T-cell (primary cell): ENCODE data around the gene MAP3K6. TPM values are rescaled to one million over a fixed set of nuclear protein-coding genes. Genes with fewer than 3 reads are reported as not detected.

Source experiments
- ATAC-seq, 4 experiments: fragments of 200-7000 bp in 3 of 4; fragments of 150-1000 bp in 1 of 4; cut with Tn5 transposase; replicated peaks in 1 of 4; 1 replicate in 3 of 4; 2 replicates in 1 of 4; pipeline ENCODE4 v1.10.0; 2021; ENCODE audit warnings: moderate library complexity in 3 of 4, mild to moderate bottlenecking in 2 of 4, moderate number of reproducible peaks in 1 of 4
- CTCF ChIA-PET, 2 donors: fragments of 300-600 bp; sonication (Branson Sonifier 250); formaldehyde crosslinking; loops; one replicate each; lab custom pipeline; 2022; ENCODE audit warnings: antibody characterized with exemption in 2 of 2; lab: Charles Lee
- POLR2A ChIA-PET, 2 donors: fragments of 300-600 bp; sonication (Branson Sonifier 250); formaldehyde crosslinking; loops; one replicate each; lab custom pipeline; 2022; ENCODE audit warnings: antibody characterized with exemption in 2 of 2; lab: Charles Lee
- DNase-seq, 35 experiments: peaks; one replicate each; pipeline versions ENCODE4 v3.0.0 to v3.0.0-alpha.2; 2013 to 2023
- H3K27ac ChIP-seq: one replicate; pipeline ENCODE4 v1.5.1; 2013; ENCODE audit warnings: low read length
- H3K27me3 ChIP-seq, 2 experiments: replicated peaks in 1 of 2; 1 replicate in 1 of 2; 2 replicates in 1 of 2; pipeline versions ENCODE4 v1.6.1 to v1.7.0; 2013; ENCODE audit warnings: low read length in 1 of 2, mixed read lengths in 1 of 2; ENCODE audit not compliant: control insufficient read depth in 2 of 2, insufficient read depth in 2 of 2; ENCODE audit errors: extremely low read depth in 1 of 2
- H3K36me3 ChIP-seq, 2 donors: 1 replicate in 1 of 2; 2 replicates in 1 of 2; pipeline versions ENCODE4 v1.6.1 to v1.7.0; 2013; ENCODE audit warnings: low read length in 1 of 2; ENCODE audit not compliant: control insufficient read depth in 2 of 2, insufficient read depth in 1 of 2; ENCODE audit errors: extremely low read depth in 1 of 2
- H3K4me1 ChIP-seq, 2 experiments: 1 replicate in 1 of 2; 2 replicates in 1 of 2; pipeline versions ENCODE4 v1.6.1 to v1.7.0; 2013; ENCODE audit warnings: low read length in 2 of 2, mixed read lengths in 1 of 2; ENCODE audit not compliant: insufficient read depth in 2 of 2, control insufficient read depth in 1 of 2; ENCODE audit errors: extremely low read depth in 1 of 2
- H3K4me3 ChIP-seq, 2 donors: 1 replicate in 1 of 2; 2 replicates in 1 of 2; pipeline versions ENCODE4 v1.5.1 to v1.7.0; 2013; ENCODE audit warnings: mild to moderate bottlenecking in 2 of 2, low read length in 1 of 2, moderate library complexity in 1 of 2; ENCODE audit not compliant: control insufficient read depth in 1 of 2; ENCODE audit errors: extremely low read depth in 1 of 2
- H3K9me3 ChIP-seq: 2 replicates; pipeline ENCODE4 v1.7.0; 2013
- H3K27ac Mint-ChIP-seq, 2 donors: one replicate each; pipeline ENCODE4 v1.8.0; 2020 to 2021; ENCODE audit warnings: mild to moderate bottlenecking in 2 of 2, mixed read lengths in 2 of 2
- H3K27me3 Mint-ChIP-seq, 2 donors: one replicate each; pipeline ENCODE4 v1.8.0; 2021 to 2022; ENCODE audit warnings: mixed read lengths in 2 of 2
- H3K36me3 Mint-ChIP-seq: one replicate; pipeline ENCODE4 v1.8.0; 2021; ENCODE audit warnings: mixed read lengths
- H3K4me1 Mint-ChIP-seq, 3 donors: one replicate each; pipeline ENCODE4 v1.8.0; 2020 to 2022; ENCODE audit warnings: mixed read lengths in 3 of 3, mild to moderate bottlenecking in 1 of 3
- H3K4me3 Mint-ChIP-seq, 3 donors: one replicate each; pipeline ENCODE4 v1.8.0; 2020 to 2022; ENCODE audit warnings: mild to moderate bottlenecking in 3 of 3, mixed read lengths in 3 of 3, moderate library complexity in 3 of 3
- H3K9me3 Mint-ChIP-seq, 3 donors: one replicate each; pipeline ENCODE4 v1.8.0; 2020 to 2022; ENCODE audit warnings: mixed read lengths in 3 of 3
- WGBS: methylation state at CpG from one replicate; pipeline ENCODE4 v1.1.5; 2013; ENCODE audit warnings: missing lambda C conversion rate; ENCODE audit not compliant: insufficient coverage; 5-methylcytosine and 5-hydroxymethylcytosine counted together
- total RNA-seq, 35 experiments: library from RNA in 6 of 35; stranded (reverse) in 6 of 35; fragments of 120-200 nt in 1 of 35; gene quantifications; one replicate each; pipeline versions ENCODE4 v1.2.1 to v1.2.4 and lab custom pipeline; 2013 to 2026

MAP3K6 gene
- total RNA-seq, 5 donors from 2014 or later (not counting 1 experiment from before 2014, with no cell fraction given): 7.0 to 31.1 (median 12.8) TPM

DNA sequence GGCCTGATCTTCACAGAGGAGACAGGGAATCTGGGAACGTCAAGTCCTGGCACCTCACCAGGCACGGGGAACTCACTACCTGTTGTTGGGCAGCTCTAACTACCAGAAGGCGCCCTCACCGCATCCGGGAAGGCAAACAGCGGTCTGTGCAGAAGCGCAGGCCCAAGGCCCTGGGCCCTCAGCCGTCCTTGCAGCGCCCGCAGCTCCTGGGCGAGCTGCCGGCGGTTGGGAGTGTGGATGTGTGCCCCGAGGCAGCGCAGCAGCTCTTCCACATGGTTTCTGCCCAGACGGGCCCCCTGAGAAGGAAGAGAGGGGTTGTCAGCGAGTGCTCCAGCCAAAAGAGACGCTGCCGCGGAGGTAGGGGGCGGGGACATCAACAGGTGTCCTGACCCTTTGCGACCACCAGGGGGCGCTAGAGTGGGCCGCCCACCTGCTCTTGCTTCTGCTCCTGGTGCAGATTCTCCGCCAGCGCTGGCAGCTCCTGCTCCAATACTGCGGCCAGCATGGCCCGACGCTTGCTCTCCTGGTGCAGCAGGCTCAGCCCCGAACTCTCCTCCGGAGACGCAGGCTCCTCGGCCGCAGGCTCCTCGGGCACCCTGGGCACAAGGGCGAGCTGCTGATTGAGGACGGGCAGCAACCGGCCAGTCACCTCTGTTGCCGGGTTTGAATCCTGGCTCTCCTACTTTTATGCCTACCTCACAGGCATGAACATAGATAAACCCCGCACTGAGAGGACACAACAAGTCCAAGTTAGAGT is 9.3 kb downstream of the MAP3K6 start:
- CTCF ChIA-PET: interaction anchor here (0.5 to 1.9 kb wide), 12 partner anchors 9 to 317 kb away, joined by 3 to 9 read pairs (median 3); partner anchors contain the start of gene MAP3K6 (in 1 of the 2)
- H3K4me3 Mint-ChIP-seq: peak overlapping the region; percentile 75 to 80 (median 75)
- peaks cover 5 to 8% of the 10 kb centered on the region in 2 donors for H3K36me3 ChIP-seq
- ATAC-seq (peak; percentile 79 to 83 (median 81)), DNase-seq (peak; percentile 58 to 90 (median 80))
- no peaks in the 10 kb centered on the region for H3K9me3 ChIP-seq
- peak overlapping the region; percentile 62 for H3K27ac ChIP-seq
- POLR2A ChIA-PET: interaction anchor here (0.6 to 0.7 kb wide), 2 partner anchors 127 to 1286 kb away, joined by 3 to 8 read pairs; no protein-coding TSS in a partner anchor
- 6% methylated on average over 34 of the region's 40 CpGs for WGBS
- peak overlapping the region; percentile 85 to 86 for H3K27ac Mint-ChIP-seq
- peaks cover 8 to 60% of the 10 kb centered on the region in 2 experiments for H3K4me1 ChIP-seq
- no peaks in the 10 kb centered on the region for H3K9me3 Mint-ChIP-seq
- H3K27me3 ChIP-seq: no peaks in the 10 kb centered on the region
- H3K4me3 ChIP-seq: peak overlapping the region; percentile 61 to 73
- no peaks in the 10 kb centered on the region for H3K36me3 Mint-ChIP-seq
- H3K27me3 Mint-ChIP-seq: no peaks in the 10 kb centered on the region
- H3K4me1 Mint-ChIP-seq: peaks cover 33 to 51% (median 40%) of the 10 kb centered on the region in 3 donors

DNA sequence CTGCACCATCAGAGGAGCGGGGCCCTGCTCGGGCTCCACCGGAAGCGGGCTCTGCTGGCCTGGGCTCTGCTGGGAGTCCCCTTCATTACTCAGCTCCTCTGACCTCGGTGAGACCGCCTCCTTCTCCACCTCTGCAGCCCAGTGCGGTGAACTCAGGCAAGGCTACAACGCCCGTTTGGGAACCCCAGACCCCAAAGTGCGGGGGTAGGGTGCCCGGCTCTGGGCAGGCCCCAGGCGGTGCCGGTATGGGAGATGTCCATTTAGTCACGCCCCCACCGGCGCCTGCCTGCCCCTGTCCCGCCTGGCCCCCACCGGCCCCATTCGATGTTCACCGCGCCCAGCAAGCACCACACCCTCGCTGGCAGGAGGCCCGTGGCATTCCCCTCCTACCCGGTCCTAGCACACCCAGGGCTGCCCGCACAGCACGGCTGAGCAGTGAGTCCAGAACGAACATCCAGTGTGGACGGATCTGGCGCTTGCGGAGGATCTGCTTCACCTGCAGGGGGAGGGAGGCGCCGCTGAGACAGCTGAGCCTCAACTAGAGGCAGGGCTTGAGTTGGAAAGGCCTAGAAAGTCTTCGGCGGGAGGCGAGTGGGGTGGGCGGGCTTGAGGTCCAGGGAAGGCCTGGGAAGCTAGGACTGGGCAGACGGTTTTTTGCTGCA is 10.0 kb downstream of the MAP3K6 start:
- Mint-ChIP-seq H3K4me1 (peaks cover 33 to 51% (median 40%) of the 10 kb centered on the region in 3 donors), H3K27ac (peak overlapping the region; percentile 85 to 86), H3K36me3 (no peaks in the 10 kb centered on the region), H3K4me3 (peak overlapping the region; percentile 75 to 80 (median 75)), H3K27me3 (no peaks in the 10 kb centered on the region), H3K9me3 (no peaks in the 10 kb centered on the region)
- Histone ChIP-seq H3K4me3 (peak overlapping the region; percentile 61 to 73), H3K9me3 (no peaks in the 10 kb centered on the region), H3K36me3 (peaks cover 7 to 10% of the 10 kb centered on the region in 2 donors), H3K4me1 (peaks cover 8 to 60% of the 10 kb centered on the region in 2 experiments), H3K27me3 (no peaks in the 10 kb centered on the region), H3K27ac (peak overlapping the region; percentile 62)
- peak; percentile 1 to 57 (median 40) for ATAC-seq
- 71% methylated on average over 34 of the region's 37 CpGs for WGBS
- CTCF ChIA-PET: interaction anchor here (0.7 to 1.9 kb wide), 9 partner anchors 9 to 317 kb away, joined by 3 to 9 read pairs (median 3); partner anchors contain the start of genes MAP3K6 (in 1 of the 2) and SYTL1 (in 1 of the 2)
- POLR2A ChIA-PET: interaction anchor here (0.6 to 0.7 kb wide), 2 partner anchors 127 to 1286 kb away, joined by 3 to 8 read pairs; no protein-coding TSS in a partner anchor
- peak in 11 of 35 experiments; percentile 17 to 54 (median 32) for DNase-seq

DNA sequence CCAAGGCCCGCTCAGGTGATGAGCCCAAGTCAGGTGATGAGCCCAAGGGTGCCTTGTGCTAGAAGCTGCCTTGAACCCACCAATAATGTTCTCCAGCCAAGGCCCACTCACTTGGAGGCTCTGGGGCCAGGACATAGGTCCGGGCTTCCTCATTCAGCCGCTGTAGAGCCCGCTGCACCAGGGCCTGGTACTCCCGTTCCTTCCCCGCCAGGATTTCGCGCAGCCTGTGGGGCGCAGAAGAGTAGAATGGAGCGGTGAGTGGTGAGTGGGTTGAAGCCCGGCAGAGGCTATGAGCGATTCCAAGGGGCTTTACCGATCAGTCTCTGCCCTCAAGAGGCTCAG is 10.5 kb downstream of the MAP3K6 start:
- peaks cover 8 to 60% of the 10 kb centered on the region in 2 experiments for H3K4me1 ChIP-seq

DNA sequence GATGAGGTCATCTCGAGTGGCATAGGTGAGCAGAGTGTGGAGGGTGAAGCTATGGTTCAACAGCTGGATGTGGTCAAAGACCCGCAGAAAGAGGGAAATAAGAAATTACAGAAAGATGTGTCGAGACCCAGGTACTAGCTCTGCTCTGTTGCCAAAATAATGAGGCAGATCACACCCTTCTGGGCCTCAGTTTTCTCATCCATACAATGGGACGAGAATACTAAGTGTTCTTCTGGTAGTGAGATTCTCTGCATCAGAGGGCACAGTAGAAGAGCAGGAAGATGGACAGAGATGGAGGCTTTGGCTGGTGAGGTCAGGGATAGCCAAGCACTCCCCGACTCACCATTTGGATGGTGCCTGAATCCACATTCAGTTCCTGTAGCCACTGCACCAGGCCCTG is 11.1 kb downstream of the MAP3K6 start:
- ATAC-seq: no peak
- 74% methylated on average over 4 of the region's 5 CpGs for whole genome bisulfite sequencing
- CTCF ChIA-PET: interaction anchor here (0.6 to 2.1 kb wide), 4 partner anchors 14 to 41 kb away, joined by 3 to 6 read pairs (median 3); partner anchors contain the start of gene SYTL1 (in 1 of the 2)
- no peaks in the 10 kb centered on the region for H3K27me3 Mint-ChIP-seq
- no peak overlapping the region for H3K4me3 ChIP-seq
- POLR2A ChIA-PET: interaction anchor here in 1 of 2 donors (0.5 kb wide), 1 partner anchor 404 kb away, joined by 4 read pairs; no protein-coding TSS in a partner anchor
- no peaks in the 10 kb centered on the region for H3K36me3 Mint-ChIP-seq
- peaks cover 8 to 57% of the 10 kb centered on the region in 2 experiments for H3K4me1 ChIP-seq
- peak overlapping the region in 2 of 3 donors; percentile 75 to 80 for H3K4me3 Mint-ChIP-seq
- H3K27me3 ChIP-seq: no peaks in the 10 kb centered on the region
- H3K27ac ChIP-seq: peak overlapping the region; percentile 62
- peak overlapping the region; percentile 65 to 74 for H3K27ac Mint-ChIP-seq
- H3K36me3 ChIP-seq: peaks cover 15 to 20% of the 10 kb centered on the region in 2 donors
- no peak for DNase-seq
- H3K4me1 Mint-ChIP-seq: peaks cover 33 to 50% (median 40%) of the 10 kb centered on the region in 3 donors
- no peaks in the 10 kb centered on the region for H3K9me3 Mint-ChIP-seq
- no peaks in the 10 kb centered on the region for H3K9me3 ChIP-seq

More for the DNA sequence above, 10.5 kb downstream of the MAP3K6 start:
- H3K27me3 Mint-ChIP-seq: no peaks in the 10 kb centered on the region
- ChIA-PET POLR2A (no interaction called here), CTCF (interaction anchor here in 1 of 2 donors (1.4 to 1.9 kb wide), 3 partner anchors 10 to 35 kb away, joined by 3 to 9 read pairs (median 5); partner anchors contain the start of genes MAP3K6 and SYTL1)
- H3K4me3 Mint-ChIP-seq: peak overlapping the region; percentile 75 to 80 (median 75)
- DNase-seq: no peak
- 90% methylated on average over 10 of the region's 13 CpGs for WGBS
- H3K4me1 Mint-ChIP-seq: peaks cover 33 to 50% (median 40%) of the 10 kb centered on the region in 3 donors
- peak overlapping the region; percentile 62 for H3K27ac ChIP-seq
- no peaks in the 10 kb centered on the region for H3K27me3 ChIP-seq
- no peak for ATAC-seq
- H3K36me3 ChIP-seq: peaks cover 12 to 15% of the 10 kb centered on the region in 2 donors
- peak overlapping the region; percentile 10 to 61 for H3K4me3 ChIP-seq
- H3K36me3 Mint-ChIP-seq: no peaks in the 10 kb centered on the region
- H3K27ac Mint-ChIP-seq: peak overlapping the region; percentile 74 to 86
- H3K9me3 Mint-ChIP-seq: no peaks in the 10 kb centered on the region
- no peaks in the 10 kb centered on the region for H3K9me3 ChIP-seq

DNA sequence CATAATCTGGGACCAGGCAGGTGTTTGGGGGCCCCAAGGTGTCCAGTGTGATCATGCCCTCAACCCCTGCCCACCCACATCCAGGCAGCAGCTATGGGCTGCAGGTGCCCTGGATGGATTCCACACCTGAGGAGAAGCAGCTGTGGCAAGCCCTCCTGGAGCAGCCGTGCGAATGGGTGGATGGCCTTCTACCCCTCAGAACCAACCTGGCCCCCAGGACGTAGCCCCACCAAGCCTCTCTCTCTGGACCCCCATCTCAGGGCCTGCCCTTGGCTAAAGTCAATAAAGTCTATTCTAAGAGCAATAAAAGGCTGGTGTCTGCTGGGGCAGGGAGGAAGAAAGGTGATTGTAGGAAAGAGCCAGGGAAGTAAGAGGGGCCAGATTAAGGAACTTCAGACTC is 13.1 kb downstream of the MAP3K6 start:
- no peaks in the 10 kb centered on the region for H3K36me3 Mint-ChIP-seq
- no CpG with 5 or more reads among the region's 3 CpGs for WGBS
- peak overlapping the region in 1 of 2 donors; percentile 25 for H3K27ac Mint-ChIP-seq

More for the DNA sequence above, 13.1 kb downstream of the MAP3K6 start:
- Mint-ChIP-seq H3K4me3 (no peak overlapping the region), H3K4me1 (peaks cover 17 to 38% (median 24%) of the 10 kb centered on the region in 3 donors), H3K27me3 (no peaks in the 10 kb centered on the region), H3K9me3 (no peaks in the 10 kb centered on the region)
- ATAC-seq (no peak), DNase-seq (no peak)
- H3K27me3 ChIP-seq: no peaks in the 10 kb centered on the region
- ChIA-PET POLR2A (no interaction called here), CTCF (interaction anchor here in 1 of 2 donors (0.7 kb wide), 2 partner anchors 37 to 215 kb away, joined by 3 to 5 read pairs; no protein-coding TSS in a partner anchor)
- H3K4me3 ChIP-seq: no peak overlapping the region
- H3K36me3 ChIP-seq: peaks cover 24 to 31% of the 10 kb centered on the region in 2 donors
- H3K9me3 ChIP-seq: no peaks in the 10 kb centered on the region
- H3K4me1 ChIP-seq: peaks cover 4 to 49% of the 10 kb centered on the region in 2 experiments
- H3K27ac ChIP-seq: no peak overlapping the region
